ENCODE results near the gene SLCO6A1. TPM values are rescaled to one million over a fixed set of nuclear protein-coding genes. Genes with fewer than 3 reads are reported as not detected.
A peak's percentile ranks its signal among the peaks of the same experiment; 100 is the strongest.

Gene SLCO6A1
- polyA plus RNA-seq, 1 donor (not counting 4 experiments of a cell fraction or from before 2014, with no cell fraction given), result not detected

DNA sequence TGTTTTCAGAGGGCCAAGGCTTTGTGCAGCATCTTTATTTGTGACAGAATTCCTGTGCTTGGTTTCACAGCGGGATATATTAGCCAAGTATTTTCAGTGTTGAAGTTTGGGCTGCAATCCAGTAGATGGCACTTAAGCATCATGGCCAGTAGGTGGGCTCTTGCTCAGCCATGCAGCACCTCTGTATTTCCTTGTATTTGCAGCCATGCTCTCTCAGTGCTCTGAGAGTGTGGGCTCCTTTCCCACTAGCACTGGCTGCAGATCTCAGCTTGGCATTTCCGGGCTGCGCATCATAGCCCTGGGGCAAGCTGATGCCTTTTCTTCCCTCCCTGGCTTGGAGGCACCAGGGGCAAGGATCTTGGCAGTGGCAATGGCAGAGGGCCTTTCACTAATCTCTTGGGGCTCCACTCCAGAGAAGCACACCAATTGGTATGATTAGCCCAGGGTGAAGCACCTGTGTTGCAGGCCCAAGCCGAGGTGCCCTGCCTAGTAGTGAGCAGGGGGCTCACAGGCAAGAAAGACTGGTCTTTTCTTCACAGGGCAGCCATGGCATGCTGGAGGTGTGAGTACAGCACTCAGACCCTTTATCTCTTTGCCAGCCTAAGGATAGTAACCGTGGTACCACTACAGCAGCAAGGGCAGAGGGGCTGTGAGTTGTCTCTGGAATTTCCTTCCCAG is 48.3 kb downstream of the SLCO6A1 start:
- Histone ChIP-seq H3K9me1 (ENCODE audit: control insufficient read depth, extremely low read depth, insufficient read depth, low read length) (no peaks in the 10 kb centered on the region), H3K79me2 (ENCODE audit: control insufficient read depth, insufficient read depth, low read length) (no peaks in the 10 kb centered on the region), H4K20me1 (ENCODE audit: control insufficient read depth, extremely low read depth, insufficient read depth, low read length) (no peaks in the 10 kb centered on the region), H3K4me2 (ENCODE audit: control insufficient read depth, extremely low read depth, insufficient read depth, low read depth, low read length) (no peak overlapping the region), H2AFZ (ENCODE audit: control insufficient read depth, low read length) (no peak overlapping the region), H3K9me3 (ENCODE audit: control insufficient read depth, low read depth, low read length) (peaks cover 2% of the 10 kb centered on the region), H3K36me3 (ENCODE audit: control insufficient read depth in 2 of 2, extremely low read depth in 1 of 2, insufficient read depth in 2 of 2, low read length in 2 of 2) (no peaks in the 10 kb centered on the region), H3K27ac (ENCODE audit: control insufficient read depth, insufficient read depth, low read length) (no peak overlapping the region), H3K9ac (ENCODE audit: control insufficient read depth, extremely low read depth, insufficient read depth, low read length) (no peak overlapping the region), H3K27me3 (ENCODE audit: control insufficient read depth, extremely low read depth, insufficient read depth, low read length) (no peaks in the 10 kb centered on the region), H3K4me1 (ENCODE audit: control insufficient read depth, extremely low read depth, insufficient read depth, low read length) (no peaks in the 10 kb centered on the region), H3K4me3 (ENCODE audit: control insufficient read depth in 2 of 3, extremely low read depth in 1 of 3, insufficient read depth in 2 of 3, low read depth in 1 of 3, low read length in 3 of 3) (no peak overlapping the region)
- peak in 1 of 3 experiments; percentile 17 for TF ChIP-seq CTCF (optimal IDR thresholded peaks at IDR 0.05 in 1 of 3, IDR thresholded peaks at IDR 0.05 in 1 of 3, conservative IDR thresholded peaks at IDR 0.05 in 1 of 3; ENCODE audit: extremely low read depth in 1 of 3, insufficient read depth in 2 of 3, low read length in 3 of 3)
- TF ChIP-seq EZH2 (IDR thresholded peaks at IDR 0.05; ENCODE audit: low read length), result no peak
- dilution Hi-C loops (cut with MboI; ENCODE audit: extremely low pct_ligation_motif_present, low sequenced_read_pairs), result no loop called here
- DNase-seq (ENCODE audit: low read depth, low spot score) (no peak), FAIRE-seq (no peak)

GRCh38 chr5:102433473-102433872 is 65.3 kb downstream of the SLCO6A1 start:
- Histone ChIP-seq H3K4me1 (ENCODE audit: control insufficient read depth, extremely low read depth, insufficient read depth, low read length) (no peaks in the 10 kb centered on the region), H3K27ac (ENCODE audit: control insufficient read depth, insufficient read depth, low read length) (no peak overlapping the region), H3K9me1 (ENCODE audit: control insufficient read depth, extremely low read depth, insufficient read depth, low read length) (no peaks in the 10 kb centered on the region), H2AFZ (ENCODE audit: control insufficient read depth, low read length) (no peak overlapping the region), H3K9me3 (ENCODE audit: control insufficient read depth, low read depth, low read length) (peaks cover 2% of the 10 kb centered on the region), H3K36me3 (ENCODE audit: control insufficient read depth in 2 of 2, extremely low read depth in 1 of 2, insufficient read depth in 2 of 2, low read length in 2 of 2) (no peaks in the 10 kb centered on the region), H3K79me2 (ENCODE audit: control insufficient read depth, insufficient read depth, low read length) (no peaks in the 10 kb centered on the region), H3K9ac (ENCODE audit: control insufficient read depth, extremely low read depth, insufficient read depth, low read length) (no peak overlapping the region), H3K27me3 (ENCODE audit: control insufficient read depth, extremely low read depth, insufficient read depth, low read length) (no peaks in the 10 kb centered on the region), H3K4me2 (ENCODE audit: control insufficient read depth, extremely low read depth, insufficient read depth, low read depth, low read length) (no peak overlapping the region), H4K20me1 (ENCODE audit: control insufficient read depth, extremely low read depth, insufficient read depth, low read length) (no peaks in the 10 kb centered on the region), H3K4me3 (ENCODE audit: control insufficient read depth in 2 of 3, extremely low read depth in 1 of 3, insufficient read depth in 2 of 3, low read depth in 1 of 3, low read length in 3 of 3) (no peak overlapping the region)
- TF ChIP-seq EZH2 (IDR thresholded peaks at IDR 0.05; ENCODE audit: low read length) (no peak), CTCF (optimal IDR thresholded peaks at IDR 0.05 in 1 of 3, IDR thresholded peaks at IDR 0.05 in 1 of 3, conservative IDR thresholded peaks at IDR 0.05 in 1 of 3; ENCODE audit: extremely low read depth in 1 of 3, insufficient read depth in 2 of 3, low read length in 3 of 3) (no peak)
- FAIRE-seq (no peak), DNase-seq (ENCODE audit: low read depth, low spot score) (no peak)
- dilution Hi-C loops (cut with MboI; ENCODE audit: extremely low pct_ligation_motif_present, low sequenced_read_pairs), result no loop called here

Data from keratinocyte (primary cell).